MCF 10A (cell line): ENCODE data around the gene GAS7. TPM values are rescaled to one million over a fixed set of nuclear protein-coding genes. Genes with fewer than 3 reads are reported as not detected.

ENCODE experiments used
- BruUV-seq: library from RNA; stranded (reverse); fragments of 400-500 nt; replicated peaks from 2 replicates; lab custom pipeline; 2021; lab: Mats Ljungman, UMichigan
- CTCF ChIA-PET: fragments of 300-600 bp; sonication (Branson Sonifier 250); formaldehyde crosslinking; extraction: SDS; loops from one replicate; lab custom pipeline; 2021; ENCODE audit warnings: antibody characterized with exemption, inconsistent platforms; lab: Yijun Ruan, JAX
- POLR2A ChIA-PET: fragments of 300-600, 350-650 bp; sonication (Branson Sonifier 250); formaldehyde crosslinking; extraction: SDS; loops from one replicate; lab custom pipeline; 2020; ENCODE audit warnings: antibody characterized with exemption, inconsistent platforms; lab: Yijun Ruan, JAX
- DNase-seq: peaks from one replicate; pipeline ENCODE4 v3.0.0-alpha.2; 2018; ENCODE audit not compliant: unreplicated experiment
- H3K27ac Mint-ChIP-seq: one replicate; pipeline ENCODE4 v1.8.0; 2022; ENCODE audit warnings: mild to moderate bottlenecking, low read depth, mixed read lengths; ENCODE audit not compliant: unreplicated experiment
- H3K27me3 Mint-ChIP-seq: one replicate; pipeline ENCODE4 v1.8.0; 2022; ENCODE audit warnings: mixed read lengths; ENCODE audit not compliant: insufficient read depth, unreplicated experiment
- H3K36me3 Mint-ChIP-seq: one replicate; pipeline ENCODE4 v1.8.0; 2022; ENCODE audit warnings: mild to moderate bottlenecking, moderate library complexity, mixed read lengths; ENCODE audit not compliant: insufficient read depth, unreplicated experiment
- H3K4me1 Mint-ChIP-seq: one replicate; pipeline ENCODE4 v1.8.0; 2022; ENCODE audit warnings: mixed read lengths; ENCODE audit not compliant: insufficient read depth, unreplicated experiment
- H3K4me3 Mint-ChIP-seq: one replicate; pipeline ENCODE4 v1.8.0; 2022; ENCODE audit warnings: mild to moderate bottlenecking, moderate library complexity, mixed read lengths; ENCODE audit not compliant: unreplicated experiment
- H3K9me3 Mint-ChIP-seq: one replicate; pipeline ENCODE4 v1.8.0; 2022; ENCODE audit warnings: mixed read lengths; ENCODE audit not compliant: unreplicated experiment
- CTCF ChIP-seq: fragments of 200-600 bp; IDR thresholded peaks from one replicate; pipeline ENCODE4 v1.8.0; 2022; ENCODE audit warnings: antibody characterized with exemption, mild to moderate bottlenecking; ENCODE audit not compliant: unreplicated experiment
- intact Hi-C: fragments of 100-400 bp; cut with micrococcal nuclease; formaldehyde crosslinking; loops from 2 replicates; pipeline ENCODE4 v1.14.1; 2022
- total RNA-seq: library from RNA; stranded (reverse); gene quantifications from 2 replicates; pipeline ENCODE4 v1.2.3, GENCODE V29; 2022

Gene GAS7
- total RNA-seq, 1 experiment from 2014 or later = not detected

GRCh38 chr17:10125531-10126275 lies 72.7 kb downstream of the GAS7 start:
- Mint-ChIP-seq H3K27ac (no peak overlapping the region), H3K27me3 (no peaks in the 10 kb centered on the region), H3K4me3 (no peak overlapping the region), H3K4me1 (no peaks in the 10 kb centered on the region), H3K36me3 (no peaks in the 10 kb centered on the region), H3K9me3 (no peaks in the 10 kb centered on the region)
- ChIA-PET CTCF (no interaction called here), POLR2A (no interaction called here)
- no peak for TF ChIP-seq CTCF
- intact Hi-C loops = no loop called here
- BruUV-seq = no TSS peak
- DNase-seq = no peak

- intact Hi-C loops = no loop called here
- TF ChIP-seq CTCF = no peak
- Mint-ChIP-seq H3K4me3 (no peak overlapping the region), H3K27ac (no peak overlapping the region), H3K9me3 (no peaks in the 10 kb centered on the region), H3K36me3 (no peaks in the 10 kb centered on the region), H3K27me3 (no peaks in the 10 kb centered on the region), H3K4me1 (no peaks in the 10 kb centered on the region)
- ChIA-PET POLR2A (no interaction called here), CTCF (interaction anchor here (0.7 kb wide), 1 partner anchor 302 kb away, joined by 3 read pairs; no protein-coding TSS in a partner anchor)
- DNase-seq = no peak
- no TSS peak for BruUV-seq
Measured at GRCh38 chr17:10123093-10123492, 75.3 kb downstream of the GAS7 start.

GRCh38 chr17:10121971-10122707 lies 76.3 kb downstream of the GAS7 start:
- H3K4me1 Mint-ChIP-seq = no peaks in the 10 kb centered on the region
- no TSS peak for BruUV-seq
- no peaks in the 10 kb centered on the region for H3K36me3 Mint-ChIP-seq
- H3K27ac Mint-ChIP-seq = no peak overlapping the region
- DNase-seq = no peak
- H3K4me3 Mint-ChIP-seq = no peak overlapping the region
- no peaks in the 10 kb centered on the region for H3K27me3 Mint-ChIP-seq
- intact Hi-C loops = no loop called here
- POLR2A ChIA-PET = no interaction called here
- H3K9me3 Mint-ChIP-seq = peaks cover 3% of the 10 kb centered on the region
- CTCF ChIA-PET = no interaction called here
- TF ChIP-seq CTCF = no peak

- TF ChIP-seq CTCF = no peak
- peaks cover under 1% of the 10 kb centered on the region for H3K4me1 Mint-ChIP-seq
- DNase-seq = no peak
- CTCF ChIA-PET = no interaction called here
- peaks cover 11% of the 10 kb centered on the region for H3K9me3 Mint-ChIP-seq
- no peak overlapping the region for H3K4me3 Mint-ChIP-seq
- H3K27me3 Mint-ChIP-seq = no peaks in the 10 kb centered on the region
- intact Hi-C loops = no loop called here
- BruUV-seq = no TSS peak
- H3K36me3 Mint-ChIP-seq = no peaks in the 10 kb centered on the region
- H3K27ac Mint-ChIP-seq = no peak overlapping the region
- POLR2A ChIA-PET = no interaction called here
Measured at GRCh38 chr17:10120749-10121148, 77.7 kb downstream of the GAS7 start.
